HG02852 (cell line): ENCODE measurements around the gene MED4.
A peak's percentile ranks its signal among the peaks of the same experiment; 100 is the strongest.

Source experiments
- ATAC-seq: cut with Tn5 transposase; IDR thresholded peaks from one replicate; pipeline ENCODE4 v1.9.1; 2021; ENCODE audit warnings: mild to moderate bottlenecking, moderate library complexity; ENCODE audit not compliant: unreplicated experiment

Gene MED4

GRCh38 chr13:48038761-48039160, 56.1 kb downstream of the MED4 start:
- ATAC-seq: no peak

GRCh38 chr13:48037346-48038173, 57.3 kb downstream of the MED4 start, which contains the start of gene NUDT15:
Gene NUDT15 (plus strand): TSS chr13:48037726. CDS start chr13:48037747, 21 bp downstream.
- ATAC-seq: peak; percentile 94

GRCh38 chr13:48029859-48030258, 65.0 kb downstream of the MED4 start:
- ATAC-seq: no peak

- ATAC-seq: no peak
These were observed 66.8 kb downstream of the MED4 start for GRCh38 chr13:48028066-48028465.
